K562 (cell line): Measurements from ENCODE around the gene SGSH. TPM values are rescaled to one million over a fixed set of nuclear protein-coding genes. Genes with fewer than 3 reads are reported as not detected.

Experiments
- ATAC-seq: fragments of 200-7000 bp; cut with Tn5 transposase; 3 replicates; pipeline ENCODE4 v1.9.1; 2020; ENCODE audit warnings: moderate library complexity
- BruUV-seq: library from RNA; stranded (reverse); fragments of 400-500 nt; replicated peaks from 2 replicates; lab custom pipeline; 2021; lab: Mats Ljungman, UMichigan
- CTCF ChIA-PET: fragments of 300-600 bp; formaldehyde crosslinking; extraction: SDS; loops from one replicate; lab custom pipeline; 2021; ENCODE audit warnings: low intra/inter-chr PET ratio; lab: Yijun Ruan, JAX
- POLR2A ChIA-PET: fragments of 300-600, 350-650 bp; sonication (Branson Sonifier 250); formaldehyde crosslinking; extraction: SDS; loops from one replicate; lab custom pipeline; 2021; ENCODE audit warnings: antibody characterized with exemption, inconsistent platforms; lab: Yijun Ruan, JAX
- DNase-seq, 4 experiments: peaks; one replicate each; pipeline versions ENCODE4 v3.0.0 to v3.0.0-alpha.2; 2011 to 2018; ENCODE audit warnings: low spot score in 3 of 4, mixed read lengths in 3 of 4; ENCODE audit errors: extremely low read depth in 1 of 4
- FAIRE-seq: peaks from 2 replicates; lab custom pipeline; 2011; peaks lifted over from hg19 to GRCh38; lab: Jason Lieb, UNC
- H2AFZ ChIP-seq: 2 replicates; pipeline ENCODE4 v1.6.0; 2011; ENCODE audit warnings: low read depth, low read length, control low read depth, inconsistent platforms
- H3K27ac ChIP-seq: fragments of 200-600 bp; 3 replicates; pipeline ENCODE4 v1.8.0; 2011; ENCODE audit warnings: low read depth, mild to moderate bottlenecking, control low read depth, inconsistent platforms, low read length, moderate library complexity, mixed read lengths; ENCODE audit errors: extremely low read depth
- H3K27me3 ChIP-seq, 2 experiments: fragments of 300-600 bp in 1 of 2; 2 replicates in 1 of 2; 3 replicates in 1 of 2; pipeline versions ENCODE4 v1.6.0 to v1.8.0; 2011; ENCODE audit warnings: inconsistent platforms in 2 of 2, low read length in 2 of 2, mild to moderate bottlenecking in 1 of 2, mixed read lengths in 1 of 2, moderate library complexity in 1 of 2; ENCODE audit not compliant: control insufficient read depth in 2 of 2, insufficient read depth in 2 of 2
- H3K36me3 ChIP-seq: fragments of 300-600 bp; 3 replicates; pipeline ENCODE4 v1.8.0; 2011; ENCODE audit warnings: mild to moderate bottlenecking, low read length, inconsistent platforms; ENCODE audit not compliant: control insufficient read depth, insufficient read depth
- H3K4me1 ChIP-seq, 2 experiments: fragments of 200-600 bp in 1 of 2; replicated peaks in 1 of 2; 2 replicates in 1 of 2; 3 replicates in 1 of 2; pipeline versions ENCODE4 v1.5.1 to v1.8.0; 2011; ENCODE audit warnings: inconsistent platforms in 2 of 2, low read length in 2 of 2, mild to moderate bottlenecking in 1 of 2, mixed read lengths in 1 of 2, moderate library complexity in 1 of 2; ENCODE audit not compliant: control insufficient read depth in 2 of 2, insufficient read depth in 2 of 2
- H3K4me2 ChIP-seq: 2 replicates; pipeline ENCODE4 v1.6.1; 2011; ENCODE audit warnings: low read length, control low read depth, inconsistent platforms, mixed read lengths; ENCODE audit not compliant: insufficient read depth
- H3K4me3 ChIP-seq: fragments of 200-600 bp; sonication (generic), shearing (Covaris generic); 2 replicates; pipeline ENCODE4 v1.5.1; 2016; ENCODE audit warnings: control low read depth, inconsistent platforms
- H3K79me2 ChIP-seq: fragments of 200-600 bp; 3 replicates; pipeline ENCODE4 v1.8.0; 2011; ENCODE audit warnings: low read length, inconsistent platforms; ENCODE audit not compliant: control insufficient read depth, insufficient read depth
- H3K9ac ChIP-seq, 2 experiments: 2 replicates each; pipeline versions ENCODE4 v1.6.0 to v1.6.1; 2011; ENCODE audit warnings: low read depth in 2 of 2, low read length in 2 of 2, control low read depth in 1 of 2, inconsistent platforms in 1 of 2, mild to moderate bottlenecking in 1 of 2, mixed read lengths in 1 of 2; ENCODE audit not compliant: insufficient read depth in 1 of 2
- H3K9me1 ChIP-seq: one replicate; pipeline ENCODE4 v1.6.0; 2011; ENCODE audit warnings: inconsistent platforms, mild to moderate bottlenecking, low read length, moderate library complexity; ENCODE audit not compliant: control insufficient read depth, insufficient read depth
- H3K9me3 ChIP-seq: replicated peaks from 2 replicates; pipeline ENCODE4 v1.5.1; 2011; ENCODE audit warnings: low read depth, low read length, inconsistent platforms; ENCODE audit not compliant: control insufficient read depth, insufficient read depth
- H4K20me1 ChIP-seq: replicated peaks from 2 replicates; pipeline ENCODE4 v1.6.1; 2011; ENCODE audit warnings: low read length, inconsistent platforms, mixed read lengths; ENCODE audit not compliant: control insufficient read depth, insufficient read depth
- BDP1 ChIP-seq: IDR thresholded peaks from 3 replicates; pipeline ENCODE4 v1.6.1; 2011; ENCODE audit not compliant: insufficient read length, insufficient read depth
- CBX3 ChIP-seq, 2 experiments: IDR thresholded peaks; 1 replicate in 1 of 2; 2 replicates in 1 of 2; pipeline ENCODE4 v1.6.1; 2012; ENCODE audit warnings: inconsistent platforms in 2 of 2, low read length in 2 of 2, borderline replicate concordance in 1 of 2, control low read depth in 1 of 2
- CEBPB ChIP-seq: fragments of 450-650 bp; IDR thresholded peaks from 2 replicates; pipeline ENCODE4 v1.6.1; 2016; ENCODE audit warnings: missing genetic modification characterization, missing compliant biosample characterization
- CGGBP1 ChIP-seq: fragments of 250-450 bp; sonication (Bioruptor Pico); IDR thresholded peaks from 2 replicates; pipeline ENCODE4 v1.9.0; 2021; ENCODE audit warnings: mild to moderate bottlenecking
- NEUROD1 ChIP-seq: fragments of 150-350 bp; IDR thresholded peaks from 2 replicates; pipeline ENCODE4 v1.6.1; 2014; ENCODE audit warnings: borderline replicate concordance, low read length, low read depth; ENCODE audit not compliant: partially characterized antibody
- PHF21A ChIP-seq: fragments of 450-650 bp; IDR thresholded peaks from 2 replicates; pipeline ENCODE4 v1.6.1; 2017; ENCODE audit warnings: low read depth, borderline replicate concordance
- RFX5 ChIP-seq: IDR thresholded peaks from 2 replicates; pipeline ENCODE4 v1.6.1; 2011; ENCODE audit warnings: low read depth, mild to moderate bottlenecking, improper control_type of control experiment, low read length
- SP1 ChIP-seq: sonication (generic); formaldehyde crosslinking; IDR thresholded peaks from 2 replicates; pipeline ENCODE4 v1.8.1; 2022; ENCODE audit warnings: mild to moderate bottlenecking, missing genetic modification reagents
- STAT5A ChIP-seq: IDR thresholded peaks from 2 replicates; pipeline ENCODE4 v1.6.1; 2012; ENCODE audit warnings: low read length, inconsistent platforms, borderline replicate concordance
- ZEB2 ChIP-seq: fragments of 450-650 bp; IDR thresholded peaks from 2 replicates; pipeline ENCODE4 v1.6.1; 2016
- ZNF507 ChIP-seq: conservative IDR thresholded peaks from 2 replicates; pipeline ENCODE4 v1.6.1; 2017; ENCODE audit warnings: missing genetic modification characterization, missing compliant biosample characterization
- WGBS: fragments of 100-300 bp; shearing (Covaris generic); methylation state at CpG from one replicate; pipeline ENCODE4 v1.1.6; 2016; ENCODE audit warnings: low coverage, mixed read lengths; ENCODE audit not compliant: insufficient coverage; ENCODE audit errors: missing lambda C conversion rate; 5-methylcytosine and 5-hydroxymethylcytosine counted together
- in situ Hi-C: fragments of 300-500 bp; cut with MboI; formaldehyde crosslinking; loops from 4 replicates; pipeline ENCODE4 v1.15.0; 2018; ENCODE audit warnings: inconsistent platforms, mixed read lengths
- intact Hi-C: fragments of 100-400 bp; cut with micrococcal nuclease; formaldehyde crosslinking; loops from 2 replicates; pipeline ENCODE4 v1.14.2; 2022
- polyA plus RNA-seq, 8 experiments: library from polyadenylated mRNA; depleted of rRNA in 4 of 8; stranded (reverse) in 5 of 8; unstranded in 3 of 8; fragments of >200 nt; fragmentation: Nextera tagmentation in 2 of 8; fragmentation: Illumina TruSeq in 1 of 8; extraction: Ambion mirVana in 2 of 8; extraction: Trizol in 1 of 8; gene quantifications; 2 replicates each; pipeline versions ENCODE4 v1.2.1 to v1.2.3, GENCODE V29; 2011 to 2014; ENCODE audit warnings: inconsistent platforms in 1 of 8, missing spikeins in 1 of 8
- total RNA-seq, 7 experiments: library from RNA; depleted of rRNA in 6 of 7; stranded (reverse); fragments of >200 nt in 6 of 7; fragmentation: Illumina TruSeq in 2 of 7; extraction: Trizol in 2 of 7; gene quantifications; 2 replicates each; pipeline versions ENCODE4 v1.2.1 to v1.2.3, GENCODE V29; 2011 to 2021; ENCODE audit warnings: low replicate concordance in 1 of 7
- TF ChIP-seq, protein P1 (sequence below): sonication (generic); formaldehyde crosslinking; IDR thresholded peaks from 2 replicates; pipeline ENCODE4 v1.8.1; 2023; ENCODE audit warnings: mild to moderate bottlenecking, missing genetic modification reagents
- TF ChIP-seq, protein P2 (sequence below): sonication (generic); formaldehyde crosslinking; IDR thresholded peaks from 2 replicates; pipeline ENCODE4 v1.8.1; 2023; ENCODE audit warnings: mild to moderate bottlenecking, missing genetic modification reagents

The SGSH gene
- total and polyA plus RNA-seq, 9 of the 15 experiments (the other 6 are each of a cell fraction or from before 2014, with no cell fraction given): 0.25 to 15.7 (median 4.9) TPM

GRCh38 chr17:80263253-80264204, 43.4 kb upstream of the SGSH start:
- in situ Hi-C loops: no loop called here
- Histone ChIP-seq H3K4me1 (peaks cover 33 to 57% of the 10 kb centered on the region in 2 experiments), H3K9me3 (no peaks in the 10 kb centered on the region), H3K79me2 (peaks cover 27% of the 10 kb centered on the region), H3K27ac (no peak overlapping the region), H3K4me2 (peak overlapping the region; percentile 19; the same call in 1 of the 2 replicates), H4K20me1 (no peaks in the 10 kb centered on the region), H3K27me3 (no peaks in the 10 kb centered on the region), H3K4me3 (no peak overlapping the region), H3K9me1 (no peaks in the 10 kb centered on the region), H3K36me3 (peaks cover 16% of the 10 kb centered on the region; the same call in 2 of the 3 replicates), H2AFZ (no peak overlapping the region), H3K9ac (peak overlapping the region in 1 of 2 experiments; percentile 70; a peak in 2 of 4 replicates)
- intact Hi-C loops: no loop called here
- 76% methylated on average over 16 of the region's 19 CpGs for WGBS
- ChIA-PET CTCF (no interaction called here), POLR2A (interaction anchor here (0.6 to 1.3 kb wide), 2 partner anchors 21 to 175 kb away, joined by 4 to 6 read pairs; no protein-coding TSS in a partner anchor)
- peak; percentile 62 for FAIRE-seq
- BruUV-seq: no TSS peak
- DNase-seq: peak in 2 of 4 experiments; percentile 49 to 70
- peak; percentile 5 for ATAC-seq
- TF ChIP-seq CGGBP1 (CRISPR knock-in tag) (no peak), BDP1 (no peak), SP1 (CRISPR knock-in tag) (no peak), CBX3 (IDR thresholded peaks at IDR 0.05; ENCODE audit: borderline replicate concordance in 1 of 2, low read length in 2 of 2) (no peak), ZNF507 (no peak), RFX5 (no peak), STAT5A (peak; percentile 56), PHF21A (peak; percentile 85; the same call in 1 of the 2 replicates), NEUROD1 (no peak), CEBPB (no peak), ZEB2 (no peak)
- TF ChIP-seq, protein P1, sequence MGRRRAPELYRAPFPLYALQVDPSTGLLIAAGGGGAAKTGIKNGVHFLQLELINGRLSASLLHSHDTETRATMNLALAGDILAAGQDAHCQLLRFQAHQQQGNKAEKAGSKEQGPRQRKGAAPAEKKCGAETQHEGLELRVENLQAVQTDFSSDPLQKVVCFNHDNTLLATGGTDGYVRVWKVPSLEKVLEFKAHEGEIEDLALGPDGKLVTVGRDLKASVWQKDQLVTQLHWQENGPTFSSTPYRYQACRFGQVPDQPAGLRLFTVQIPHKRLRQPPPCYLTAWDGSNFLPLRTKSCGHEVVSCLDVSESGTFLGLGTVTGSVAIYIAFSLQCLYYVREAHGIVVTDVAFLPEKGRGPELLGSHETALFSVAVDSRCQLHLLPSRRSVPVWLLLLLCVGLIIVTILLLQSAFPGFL (CRISPR knock-in tag): no peak
- TF ChIP-seq, protein P2, sequence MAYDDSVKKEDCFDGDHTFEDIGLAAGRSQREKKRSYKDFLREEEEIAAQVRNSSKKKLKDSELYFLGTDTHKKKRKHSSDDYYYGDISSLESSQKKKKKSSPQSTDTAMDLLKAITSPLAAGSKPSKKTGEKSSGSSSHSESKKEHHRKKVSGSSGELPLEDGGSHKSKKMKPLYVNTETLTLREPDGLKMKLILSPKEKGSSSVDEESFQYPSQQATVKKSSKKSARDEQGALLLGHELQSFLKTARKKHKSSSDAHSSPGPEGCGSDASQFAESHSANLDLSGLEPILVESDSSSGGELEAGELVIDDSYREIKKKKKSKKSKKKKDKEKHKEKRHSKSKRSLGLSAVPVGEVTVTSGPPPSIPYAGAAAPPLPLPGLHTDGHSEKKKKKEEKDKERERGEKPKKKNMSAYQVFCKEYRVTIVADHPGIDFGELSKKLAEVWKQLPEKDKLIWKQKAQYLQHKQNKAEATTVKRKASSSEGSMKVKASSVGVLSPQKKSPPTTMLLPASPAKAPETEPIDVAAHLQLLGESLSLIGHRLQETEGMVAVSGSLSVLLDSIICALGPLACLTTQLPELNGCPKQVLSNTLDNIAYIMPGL: no peak
